Chondrocyte (in vitro differentiated cells): ENCODE data around the gene DNAJA3. TPM values are rescaled to one million over a fixed set of nuclear protein-coding genes. Genes with fewer than 3 reads are reported as not detected.
"Not testable (repeated sequence)": the region's sequence is repeated elsewhere in the genome, so short reads cannot be mapped to it uniquely, and the experiment has no call there.

Source experiments
- DNase-seq: peaks from one replicate; pipeline ENCODE4 v3.0.0; 2021; ENCODE audit warnings: mixed read lengths, low spot score
- H3K27ac Mint-ChIP-seq: one replicate; pipeline ENCODE4 v1.8.0; 2021; ENCODE audit warnings: mild to moderate bottlenecking, moderate library complexity, mixed read lengths; ENCODE audit not compliant: unreplicated experiment
- H3K27me3 Mint-ChIP-seq: 2 replicates; pipeline ENCODE4 v1.8.0; 2021; ENCODE audit warnings: low read depth, mixed read lengths
- H3K36me3 Mint-ChIP-seq: 2 replicates; pipeline ENCODE4 v1.8.0; 2021; ENCODE audit warnings: low read depth, mixed read lengths
- H3K4me1 Mint-ChIP-seq: 2 replicates; pipeline ENCODE4 v1.8.0; 2021; ENCODE audit warnings: low read depth, mild to moderate bottlenecking, mixed read lengths
- H3K4me3 Mint-ChIP-seq: one replicate; pipeline ENCODE4 v1.8.0; 2021; ENCODE audit warnings: mild to moderate bottlenecking, moderate library complexity, mixed read lengths; ENCODE audit not compliant: unreplicated experiment
- H3K9me3 Mint-ChIP-seq: 2 replicates; pipeline ENCODE4 v1.8.0; 2021; ENCODE audit warnings: low read depth, mixed read lengths
- total RNA-seq: library from RNA; stranded (reverse); gene quantifications from 3 replicates; pipeline ENCODE4 v1.2.1, GENCODE V29; 2021
- TF ChIP-seq, protein P1 (sequence below): fragments of 200-600 bp; sonication (generic); IDR thresholded peaks from 2 replicates; pipeline ENCODE4 v1.5.0; 2021; ENCODE audit warnings: antibody characterized with exemption, mild to moderate bottlenecking, moderate library complexity

The DNAJA3 gene
- total RNA-seq, 1 donor from 2014 or later, result 27.8 TPM

DNA sequence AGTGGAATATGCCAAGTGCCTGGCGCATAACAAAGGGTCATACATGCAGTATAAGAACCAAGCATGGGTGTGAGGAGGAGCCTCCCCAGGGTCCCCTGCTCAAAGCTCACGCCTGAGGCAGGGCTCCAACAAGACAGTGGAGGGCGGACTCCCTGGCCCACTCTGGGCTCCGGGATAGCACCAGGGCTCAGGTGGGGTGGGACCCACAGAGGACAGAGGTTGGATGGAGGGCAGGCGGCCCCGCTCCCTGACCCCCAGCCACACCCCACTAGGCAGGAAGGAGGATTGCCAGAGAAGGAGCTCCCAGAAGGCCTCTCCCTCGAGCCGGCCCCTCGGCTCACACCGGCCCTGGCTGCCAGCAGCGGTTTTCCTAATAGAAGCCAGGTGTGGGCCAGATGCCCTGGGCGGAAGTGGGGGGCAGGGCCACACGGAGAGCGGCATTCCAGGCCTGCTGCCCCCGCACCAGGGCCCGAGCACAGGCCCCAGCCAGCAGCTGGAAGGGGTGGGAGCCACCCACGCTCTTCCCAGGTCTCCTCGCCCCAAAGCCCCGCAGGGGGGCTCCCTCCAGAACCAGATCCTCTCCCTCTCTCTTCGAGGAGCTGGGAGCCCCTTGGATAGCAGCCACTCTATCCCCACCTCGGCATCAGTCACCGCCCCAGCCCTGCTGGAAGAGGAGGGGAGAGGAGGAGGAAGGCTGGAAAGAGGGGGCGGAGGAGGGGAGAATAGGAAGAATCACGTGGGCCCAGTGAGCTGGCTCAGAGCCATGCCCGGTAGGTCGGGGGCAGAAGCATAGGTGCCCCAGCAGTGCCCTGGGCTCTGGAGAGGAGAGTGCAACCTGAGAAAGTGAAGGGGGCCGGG, 33.1 kb upstream of the DNAJA3 start:
- Mint-ChIP-seq H3K27ac (peak overlapping the region; percentile 86), H3K4me3 (no peak overlapping the region), H3K36me3 (peaks cover 4% of the 10 kb centered on the region), H3K9me3 (no peaks in the 10 kb centered on the region), H3K27me3 (no peaks in the 10 kb centered on the region), H3K4me1 (peaks cover 43% of the 10 kb centered on the region)
- TF ChIP-seq, protein P1, sequence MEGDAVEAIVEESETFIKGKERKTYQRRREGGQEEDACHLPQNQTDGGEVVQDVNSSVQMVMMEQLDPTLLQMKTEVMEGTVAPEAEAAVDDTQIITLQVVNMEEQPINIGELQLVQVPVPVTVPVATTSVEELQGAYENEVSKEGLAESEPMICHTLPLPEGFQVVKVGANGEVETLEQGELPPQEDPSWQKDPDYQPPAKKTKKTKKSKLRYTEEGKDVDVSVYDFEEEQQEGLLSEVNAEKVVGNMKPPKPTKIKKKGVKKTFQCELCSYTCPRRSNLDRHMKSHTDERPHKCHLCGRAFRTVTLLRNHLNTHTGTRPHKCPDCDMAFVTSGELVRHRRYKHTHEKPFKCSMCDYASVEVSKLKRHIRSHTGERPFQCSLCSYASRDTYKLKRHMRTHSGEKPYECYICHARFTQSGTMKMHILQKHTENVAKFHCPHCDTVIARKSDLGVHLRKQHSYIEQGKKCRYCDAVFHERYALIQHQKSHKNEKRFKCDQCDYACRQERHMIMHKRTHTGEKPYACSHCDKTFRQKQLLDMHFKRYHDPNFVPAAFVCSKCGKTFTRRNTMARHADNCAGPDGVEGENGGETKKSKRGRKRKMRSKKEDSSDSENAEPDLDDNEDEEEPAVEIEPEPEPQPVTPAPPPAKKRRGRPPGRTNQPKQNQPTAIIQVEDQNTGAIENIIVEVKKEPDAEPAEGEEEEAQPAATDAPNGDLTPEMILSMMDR, result no peak
- DNase-seq, result peak; percentile 83

- Mint-ChIP-seq H3K36me3 (peaks cover 4% of the 10 kb centered on the region), H3K27me3 (no peaks in the 10 kb centered on the region), H3K27ac (peak overlapping the region; percentile 86), H3K9me3 (no peaks in the 10 kb centered on the region), H3K4me3 (no peak overlapping the region), H3K4me1 (peaks cover 39% of the 10 kb centered on the region)
- TF ChIP-seq, protein P1, result no peak
- DNase-seq, result no peak
Observed at GRCh38 chr16:4393240-4393600, 32.4 kb upstream of the DNAJA3 start.

GRCh38 chr16:4393850-4394249, 31.8 kb upstream of the DNAJA3 start:
- not testable (repeated sequence) for H3K9me3 Mint-ChIP-seq, DNase-seq, H3K27ac Mint-ChIP-seq, H3K4me3 Mint-ChIP-seq, H3K36me3 Mint-ChIP-seq, H3K27me3 Mint-ChIP-seq
- H3K4me1 Mint-ChIP-seq, result peaks cover 33% of the 10 kb centered on the region

DNA sequence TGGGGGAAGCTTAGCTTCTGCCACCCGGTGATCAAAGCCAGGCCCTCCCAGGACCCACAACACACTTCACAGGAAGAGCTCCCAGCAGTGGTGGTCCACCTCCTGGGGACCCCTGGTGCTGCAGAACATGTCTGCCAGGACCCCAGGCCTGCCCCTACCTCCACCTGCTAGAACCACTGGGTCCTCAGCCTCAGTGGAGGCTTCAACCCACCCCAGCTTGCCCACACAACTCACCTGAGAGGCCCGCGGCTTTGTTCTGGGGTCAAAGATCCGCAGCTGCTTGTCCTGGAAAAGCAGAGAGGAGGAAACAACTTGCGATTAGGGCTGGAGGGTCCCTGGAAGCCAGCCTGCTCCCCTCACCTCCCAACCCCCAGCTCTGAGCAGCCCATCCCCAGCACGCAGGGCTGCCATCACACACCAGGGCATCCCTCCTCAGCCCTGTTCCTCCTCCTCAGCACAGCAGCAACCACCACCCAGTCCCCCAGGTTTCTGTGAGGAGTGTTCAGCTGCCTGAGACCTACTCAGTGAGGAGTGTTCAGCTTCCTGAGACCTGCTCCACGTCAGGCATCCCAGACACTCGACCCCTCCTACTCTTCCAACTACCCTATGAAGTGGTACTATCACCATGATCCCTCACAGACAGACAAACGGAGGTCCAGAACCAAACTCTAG, 30.5 kb upstream of the DNAJA3 start:
- no peak overlapping the region for H3K27ac Mint-ChIP-seq

DNA sequence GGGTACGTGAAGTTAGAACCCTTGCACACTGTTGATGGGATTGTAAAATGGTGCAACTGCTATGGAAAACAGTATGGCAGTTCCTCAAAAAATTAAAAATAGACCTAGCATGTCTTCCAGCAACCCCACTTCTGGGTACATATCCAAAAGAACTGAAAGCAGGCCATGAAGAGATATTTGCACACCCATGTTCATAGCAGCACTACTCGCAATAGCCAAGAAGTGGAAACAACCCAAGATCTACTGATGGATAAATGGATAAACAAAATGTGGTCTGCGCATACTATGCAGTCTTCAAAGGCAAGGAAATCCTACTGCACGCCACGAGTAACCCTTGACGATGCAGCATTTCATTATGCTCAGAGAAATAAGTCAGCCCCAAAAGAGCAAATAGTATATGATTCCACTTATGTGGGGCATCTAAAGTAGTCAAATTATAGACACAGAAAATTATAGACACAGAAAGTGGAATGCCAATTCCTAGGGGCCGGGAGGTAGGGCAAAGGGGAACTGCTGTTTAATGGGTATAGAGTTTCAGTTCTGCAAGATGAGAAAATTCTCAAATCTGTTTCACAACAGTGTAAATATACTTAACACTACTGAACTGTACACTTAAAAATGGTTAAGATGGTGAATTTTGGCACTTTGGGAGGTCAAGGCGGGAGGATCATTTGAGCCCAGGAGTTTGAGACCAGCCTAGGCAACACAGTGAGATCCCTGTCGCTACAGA, 26.5 kb upstream of the DNAJA3 start:
- peaks cover 10% of the 10 kb centered on the region for H3K36me3 Mint-ChIP-seq
- no peak for DNase-seq

More for the DNA sequence above, 30.5 kb upstream of the DNAJA3 start:
- Mint-ChIP-seq H3K4me1 (peaks cover 20% of the 10 kb centered on the region), H3K4me3 (no peak overlapping the region), H3K27me3 (no peaks in the 10 kb centered on the region), H3K9me3 (no peaks in the 10 kb centered on the region), H3K36me3 (peaks cover 4% of the 10 kb centered on the region)
- no peak for DNase-seq
- TF ChIP-seq, protein P1, result no peak

More for the DNA sequence above, 26.5 kb upstream of the DNAJA3 start:
- no peaks in the 10 kb centered on the region for H3K9me3 Mint-ChIP-seq
- no peak overlapping the region for H3K27ac Mint-ChIP-seq
- TF ChIP-seq, protein P1, result no peak
- H3K4me1 Mint-ChIP-seq, result peaks cover 4% of the 10 kb centered on the region
- no peak overlapping the region for H3K4me3 Mint-ChIP-seq
- no peaks in the 10 kb centered on the region for H3K27me3 Mint-ChIP-seq
